HG03159 (cell line): ENCODE measurements around the gene WNT9A.
"Not testable (repeated sequence)": the region's sequence is repeated elsewhere in the genome, so short reads cannot be mapped to it uniquely, and the experiment has no call there.

ENCODE experiments used
- ATAC-seq: cut with Tn5 transposase; IDR thresholded peaks from one replicate; pipeline ENCODE4 v1.9.1; 2021; ENCODE audit warnings: mild to moderate bottlenecking, moderate library complexity; ENCODE audit not compliant: unreplicated experiment

The WNT9A gene

GRCh38 chr1:227887697-227888403 lies 59.9 kb downstream of the WNT9A start:
- ATAC-seq, result no peak

- ATAC-seq, result no peak
Measured at GRCh38 chr1:227886993-227887696, 60.6 kb downstream of the WNT9A start.

GRCh38 chr1:227886503-227886961 lies 61.2 kb downstream of the WNT9A start:
- ATAC-seq, result no peak

- ATAC-seq, result no peak
Measured at GRCh38 chr1:227885648-227886502, 61.9 kb downstream of the WNT9A start.

GRCh38 chr1:227885135-227885647 lies 62.5 kb downstream of the WNT9A start:
- no peak for ATAC-seq

- ATAC-seq, result no peak
Measured at GRCh38 chr1:227884370-227885134, 63.2 kb downstream of the WNT9A start.

GRCh38 chr1:227883641-227884301 lies 64.0 kb downstream of the WNT9A start:
- ATAC-seq, result no peak

- no peak for ATAC-seq
Measured at GRCh38 chr1:227883073-227883520, 64.6 kb downstream of the WNT9A start.

- ATAC-seq, result no peak
Measured at GRCh38 chr1:227880342-227880924, 67.3 kb downstream of the WNT9A start.

- not testable (repeated sequence) for ATAC-seq
Measured at GRCh38 chr1:227877810-227878209, 69.9 kb downstream of the WNT9A start.

GRCh38 chr1:227871892-227872291 lies 75.8 kb downstream of the WNT9A start:
- ATAC-seq, result not testable (repeated sequence)

GRCh38 chr1:227870366-227870765 lies 77.4 kb downstream of the WNT9A start:
- no peak for ATAC-seq

GRCh38 chr1:227869851-227870305 lies 77.9 kb downstream of the WNT9A start:
- no peak for ATAC-seq

GRCh38 chr1:227869279-227869842 lies 78.4 kb downstream of the WNT9A start:
- ATAC-seq, result no peak
